ENCODE data around the gene PIERCE2.
"Not testable (repeated sequence)": the region's sequence is repeated elsewhere in the genome, so short reads cannot be mapped to it uniquely, and the experiment has no call there.

Gene PIERCE2, protein sequence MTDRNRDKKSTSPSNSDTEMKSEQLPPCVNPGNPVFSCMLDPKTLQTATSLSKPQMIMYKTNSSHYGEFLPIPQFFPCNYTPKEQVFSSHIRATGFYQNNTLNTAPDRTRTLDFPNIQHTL

DNA sequence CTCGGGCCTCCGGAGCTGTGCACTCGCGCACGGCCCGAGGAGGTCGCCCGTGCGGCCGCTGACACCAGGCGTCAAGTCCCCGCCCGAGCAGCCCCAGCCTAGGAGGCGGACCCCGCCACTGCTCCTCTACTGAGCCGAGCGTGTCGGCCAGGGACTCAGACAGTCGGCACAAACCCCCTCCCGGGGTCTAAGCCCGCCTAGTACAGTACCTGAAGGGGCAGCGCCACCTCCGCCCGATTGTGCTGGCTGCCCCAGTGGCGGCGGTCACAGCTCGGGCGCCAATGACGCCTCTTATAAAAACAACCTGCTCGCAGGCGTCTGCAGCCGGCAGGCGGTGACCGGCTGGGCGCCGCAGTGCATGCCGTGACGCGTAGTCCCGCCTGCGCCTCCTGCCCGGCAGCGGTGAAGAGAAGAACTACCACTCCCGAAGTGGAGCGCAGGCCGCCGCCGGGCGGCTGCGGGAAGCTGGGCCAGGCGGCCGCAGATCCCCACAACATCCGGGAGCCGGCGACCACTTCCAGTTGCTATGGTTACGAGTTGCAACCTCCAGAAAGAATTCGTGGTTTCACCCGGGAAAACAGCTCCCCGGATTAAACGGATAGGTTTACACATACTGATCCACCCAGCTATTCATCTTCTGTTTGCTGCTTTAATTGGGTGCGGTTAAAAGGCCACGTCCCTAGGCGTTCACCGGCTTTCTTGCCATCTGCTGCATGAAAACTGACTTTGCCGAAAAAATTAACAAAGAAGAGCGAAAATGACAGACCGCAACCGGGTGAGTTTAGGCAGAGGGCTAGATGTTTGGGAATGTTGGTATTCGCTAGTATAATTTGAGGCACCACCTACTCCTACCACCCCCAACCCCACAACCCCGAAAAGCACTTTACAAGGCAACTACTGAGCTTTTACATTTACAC, at the start of gene PIERCE2, which contains the start of gene CCPG1:
PIERCE2 (plus strand) TSS at position 484 of the 917 bp plus-strand sequence; CDS start at position 758, 274 bp downstream.
CCPG1 (minus strand) TSS at position 348 of the 917 bp plus-strand sequence. CDS start 18,935 bp downstream, outside the sequence.
- DNase-seq (ENCODE audit: extremely low spot score, insufficient read length, low read depth), result peak; percentile 81
- FAIRE-seq, result peak; percentile 88

DNA sequence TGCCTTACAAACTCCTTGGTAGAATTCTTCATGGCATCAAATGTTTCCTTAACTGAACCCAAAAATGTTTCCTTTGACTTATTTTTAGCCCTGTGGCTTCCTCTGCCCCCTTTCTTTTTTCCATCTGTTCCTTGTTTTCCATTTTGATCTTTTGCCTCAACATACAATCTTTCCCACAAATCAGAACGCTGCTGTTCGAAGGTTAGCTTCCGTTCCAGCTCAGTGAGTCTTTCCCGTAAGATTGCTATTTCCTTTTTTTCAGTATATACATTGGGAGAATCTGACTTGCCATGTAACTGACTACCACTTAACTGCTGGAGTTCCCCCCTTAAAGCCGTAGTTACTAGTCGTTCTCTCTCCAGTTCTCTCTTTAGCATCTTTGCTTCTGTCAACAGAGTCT, 48.0 kb upstream of the PIERCE2 start:
- FAIRE-seq (no peak), DNase-seq (ENCODE audit: extremely low spot score, insufficient read length, low read depth) (no peak)

DNA sequence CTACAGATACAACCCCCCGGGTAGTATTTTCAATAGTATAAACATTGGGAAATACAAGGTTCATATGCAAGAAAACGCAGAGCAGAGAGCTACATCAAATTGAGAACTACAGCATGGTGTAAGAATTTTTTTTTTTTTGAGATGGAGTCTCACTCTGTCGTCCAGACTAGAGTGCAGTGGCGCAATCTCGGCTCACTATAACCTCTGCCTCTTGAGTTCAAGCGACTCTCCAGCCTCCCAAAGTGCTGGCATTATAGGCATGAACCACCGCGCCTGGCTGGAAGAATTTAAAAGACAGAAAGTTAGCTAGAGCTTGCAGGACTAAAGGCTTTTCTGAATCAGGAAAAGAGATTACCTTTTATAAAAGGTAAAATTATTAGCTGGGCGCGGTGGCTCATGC, 47.2 kb upstream of the PIERCE2 start:
- no peak for DNase-seq (ENCODE audit: extremely low spot score, insufficient read length, low read depth)
- no peak for FAIRE-seq

DNA sequence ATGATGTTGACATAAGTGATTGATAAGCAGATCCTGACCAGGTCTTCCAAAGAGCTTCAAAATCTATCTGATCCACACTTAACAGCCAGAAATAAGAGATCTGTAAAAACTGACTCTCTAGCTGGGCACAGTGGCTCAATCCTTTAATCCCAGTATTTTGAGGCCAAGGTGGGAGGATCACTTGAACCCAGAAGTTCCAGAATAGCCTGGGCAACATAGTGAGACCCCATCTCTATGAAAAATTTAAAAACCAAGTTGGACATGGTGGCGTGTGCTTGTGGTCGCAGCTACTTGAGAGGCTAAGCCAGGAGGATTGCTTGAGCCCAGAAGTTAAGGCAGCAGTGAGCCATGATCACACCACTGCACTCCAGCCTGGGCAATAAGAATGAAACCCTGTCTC, 45.7 kb upstream of the PIERCE2 start:
- no peak for FAIRE-seq

DNA sequence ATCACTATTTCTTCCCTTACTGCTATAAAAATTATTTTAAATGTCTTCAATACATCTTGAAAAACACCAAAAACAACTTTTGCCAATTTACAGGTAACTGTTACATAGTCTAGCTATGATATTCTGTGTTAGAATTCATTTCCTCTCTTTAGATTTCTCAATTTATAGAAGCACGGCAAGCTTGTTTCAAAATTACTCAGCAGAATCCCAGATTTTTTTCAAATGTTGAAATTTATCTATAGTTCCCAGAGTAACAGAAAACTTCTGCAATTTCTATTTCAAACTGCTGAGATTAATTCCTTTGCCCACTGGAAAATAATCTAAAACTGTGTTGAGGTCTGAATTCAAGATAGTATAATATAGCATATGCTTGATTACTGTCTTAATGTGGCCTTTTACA, 41.3 kb upstream of the PIERCE2 start:
- FAIRE-seq, result no peak

More for the DNA sequence above, 45.7 kb upstream of the PIERCE2 start:
- DNase-seq (ENCODE audit: extremely low spot score, insufficient read length, low read depth), result no peak

DNA sequence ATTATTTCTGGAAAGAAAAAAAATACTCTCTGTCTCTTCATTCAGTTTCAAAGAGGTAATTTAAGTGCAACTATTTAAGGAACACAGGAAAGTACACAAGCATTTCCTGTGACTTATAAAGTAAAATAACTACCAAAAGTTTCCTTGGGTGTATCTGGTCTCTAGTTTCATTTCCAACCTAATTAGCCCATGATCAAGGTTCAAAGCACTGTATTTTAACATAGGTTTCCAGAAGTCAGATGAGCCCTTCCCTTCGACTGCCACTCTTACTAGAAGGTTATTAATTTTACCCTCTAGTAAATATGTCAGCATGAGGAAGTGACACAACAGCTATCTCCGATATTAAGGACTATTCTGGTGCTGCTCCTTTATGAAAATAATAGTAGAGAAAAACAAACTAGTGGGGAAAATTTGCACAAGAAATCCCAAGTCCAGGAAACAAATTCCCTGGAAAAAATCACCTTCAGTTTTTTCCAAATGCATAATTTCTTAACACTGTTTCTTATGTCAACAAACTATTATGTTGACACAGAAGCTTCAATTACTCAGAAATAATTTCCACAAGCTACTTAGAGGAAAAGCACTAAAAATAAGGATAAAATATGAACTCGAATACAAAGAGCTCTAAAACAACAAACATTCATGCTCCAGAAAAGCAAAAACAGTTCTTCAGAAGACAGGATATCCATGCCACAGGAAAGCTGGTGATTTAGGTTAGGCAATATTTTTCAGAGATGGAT, 35.4 kb upstream of the PIERCE2 start:
- no peak for DNase-seq (ENCODE audit: extremely low spot score, insufficient read length, low read depth)
- FAIRE-seq, result peak; percentile 59

More for the DNA sequence above, 41.3 kb upstream of the PIERCE2 start:
- no peak for DNase-seq (ENCODE audit: extremely low spot score, insufficient read length, low read depth)

DNA sequence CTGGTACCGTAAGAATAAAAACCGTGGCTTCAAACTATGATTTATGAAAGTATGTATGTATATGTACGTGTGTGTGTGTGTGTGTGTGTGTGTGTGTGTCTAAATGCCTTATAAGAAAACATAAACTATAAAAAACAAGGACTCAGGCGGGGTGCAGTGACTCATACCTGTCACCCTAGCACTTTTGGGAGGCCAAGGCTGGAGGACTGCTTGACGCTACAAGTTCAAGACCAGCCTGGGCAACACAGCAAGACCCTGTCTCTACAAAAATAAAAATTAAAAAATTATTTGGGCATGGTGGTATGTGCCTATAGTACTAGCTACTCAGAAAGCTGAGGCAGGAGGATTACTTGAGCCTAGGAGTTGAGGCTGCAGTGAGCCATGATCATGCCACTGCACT, 29.2 kb upstream of the PIERCE2 start:
- DNase-seq (ENCODE audit: extremely low spot score, insufficient read length, low read depth), result no peak
- no peak for FAIRE-seq

DNA sequence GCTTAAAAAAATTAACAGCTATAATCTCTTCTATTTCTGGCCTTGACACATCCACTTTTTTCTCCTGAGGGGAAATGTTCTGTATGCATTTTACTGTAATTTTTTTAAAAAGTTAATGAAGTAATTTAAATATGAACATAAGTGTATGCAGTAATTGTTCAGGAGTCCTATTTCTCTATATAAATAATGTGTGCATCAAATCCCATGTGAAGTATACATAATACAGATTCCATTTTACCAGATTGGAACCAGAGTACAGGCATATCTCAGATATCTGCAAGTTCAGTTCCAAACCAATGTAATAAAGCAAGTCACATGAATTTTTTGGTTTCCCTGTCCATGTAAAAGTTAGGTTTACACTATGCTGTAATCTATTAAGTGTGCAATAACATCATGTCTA, 26.7 kb upstream of the PIERCE2 start:
- DNase-seq (ENCODE audit: extremely low spot score, insufficient read length, low read depth), result no peak
- FAIRE-seq, result no peak

DNA sequence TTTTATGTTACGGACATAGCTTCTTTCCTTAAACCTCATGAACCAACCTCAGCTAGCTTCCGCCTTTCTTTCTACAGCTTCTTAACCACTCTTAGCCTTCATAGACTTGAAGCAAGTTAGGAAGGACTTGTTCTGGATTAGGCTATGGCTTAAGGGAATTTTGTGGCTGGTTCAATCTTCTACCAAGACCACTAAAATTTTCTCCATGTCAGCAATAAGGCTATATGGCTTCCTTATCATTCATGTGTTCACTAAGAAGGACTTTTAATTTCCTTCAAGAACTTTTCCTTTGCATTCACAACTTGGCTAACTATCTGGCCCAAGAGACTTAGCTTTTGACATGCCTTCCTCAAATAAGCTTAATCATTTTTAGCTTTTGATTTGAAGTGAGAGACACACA, 24.6 kb upstream of the PIERCE2 start:
- FAIRE-seq, result no peak
- no peak for DNase-seq (ENCODE audit: extremely low spot score, insufficient read length, low read depth)

DNA sequence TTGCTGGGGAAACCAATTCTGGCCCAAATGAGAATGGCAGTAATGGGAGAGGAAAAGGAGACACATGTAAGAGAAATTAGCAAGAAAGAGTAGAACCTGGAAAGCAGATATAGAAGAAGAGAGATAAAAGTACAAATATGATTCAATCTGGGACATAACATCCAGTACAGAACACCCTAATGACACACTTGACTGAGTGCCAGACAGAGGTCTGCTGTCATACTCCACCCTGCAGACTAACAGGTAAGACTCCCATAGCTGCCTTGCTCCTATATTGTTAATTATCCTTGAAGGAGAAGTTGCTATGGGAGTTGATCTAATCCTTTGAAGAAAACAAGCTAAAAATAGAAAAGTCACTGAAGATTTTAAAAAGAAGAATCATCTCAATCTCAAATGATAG, 21.3 kb upstream of the PIERCE2 start:
- no peak for DNase-seq (ENCODE audit: extremely low spot score, insufficient read length, low read depth)
- FAIRE-seq, result no peak

DNA sequence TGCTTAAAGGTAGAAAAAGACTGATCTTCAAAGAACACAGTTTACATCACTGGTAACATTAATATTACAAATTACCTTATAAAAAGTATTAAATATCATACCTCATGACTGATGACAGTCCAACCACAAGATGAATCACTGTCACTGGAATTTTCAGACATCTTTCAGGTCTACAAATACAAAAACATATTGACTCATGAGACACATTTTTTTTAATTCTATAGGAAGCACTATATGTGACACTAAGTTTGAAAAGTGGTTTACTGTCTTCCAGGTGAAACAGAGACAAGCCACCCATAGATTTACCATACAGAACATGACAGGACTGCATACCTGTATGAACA, 19.1 kb upstream of the PIERCE2 start:
- no peak for FAIRE-seq
- DNase-seq (ENCODE audit: extremely low spot score, insufficient read length, low read depth), result no peak

DNA sequence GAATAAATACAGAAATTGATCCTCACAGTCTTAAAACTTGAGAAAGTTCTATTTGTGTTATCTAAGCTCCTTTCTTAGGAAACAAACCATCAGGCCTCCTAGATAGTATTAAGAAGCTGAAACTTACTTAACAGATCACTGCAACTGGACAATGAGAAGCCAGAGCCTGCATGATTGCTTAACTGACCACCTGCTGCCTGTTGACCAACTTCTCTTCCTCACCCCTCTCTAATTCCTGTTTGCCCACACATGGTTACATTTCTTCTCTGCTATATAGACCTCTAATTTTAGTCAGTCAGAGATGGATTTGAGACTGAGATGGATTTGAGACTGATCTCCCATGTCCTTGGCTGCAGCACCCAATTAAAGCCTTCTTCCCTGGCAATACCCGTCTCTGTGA, 13.6 kb upstream of the PIERCE2 start:
- DNase-seq (ENCODE audit: extremely low spot score, insufficient read length, low read depth) (no peak), FAIRE-seq (no peak)

DNA sequence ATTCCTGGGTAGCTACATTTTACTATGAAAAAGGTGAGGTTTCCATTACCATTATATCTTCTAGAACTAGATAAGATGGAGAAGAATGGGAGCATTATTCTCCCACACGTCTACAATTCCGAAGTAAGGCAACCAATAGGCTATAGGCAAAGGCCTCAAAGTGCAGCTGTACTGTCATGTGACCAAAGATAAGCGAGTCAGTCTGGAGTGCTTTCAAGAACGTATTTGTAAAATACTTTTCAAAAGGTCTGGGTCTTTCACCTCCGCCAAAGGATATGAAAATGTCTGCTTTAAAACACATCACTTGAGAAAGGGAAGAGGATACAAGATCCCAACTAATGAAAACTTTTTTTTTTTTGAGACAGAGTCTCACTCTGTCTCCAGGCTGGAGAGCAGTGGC, 10.1 kb upstream of the PIERCE2 start:
- FAIRE-seq (no peak), DNase-seq (ENCODE audit: extremely low spot score, insufficient read length, low read depth) (no peak)

DNA sequence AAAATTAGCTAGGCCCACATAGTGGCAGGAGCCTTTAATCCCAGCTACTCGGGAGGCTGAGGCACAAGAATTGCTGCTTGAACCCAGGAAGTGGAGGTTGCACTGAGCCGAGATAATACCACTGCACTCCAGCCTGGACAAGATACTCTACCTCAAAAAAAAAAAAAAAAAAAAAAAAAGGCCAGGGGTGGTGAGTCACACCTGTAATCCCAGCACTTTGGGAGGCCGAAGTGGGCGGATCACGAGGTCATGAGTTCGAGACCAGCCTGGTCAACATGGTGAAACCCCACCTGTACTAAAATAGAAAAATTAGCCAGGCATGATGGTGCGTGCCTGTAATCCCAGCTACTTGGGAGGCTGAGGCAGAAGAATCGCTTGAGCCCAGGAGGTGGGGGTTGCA, 8.2 kb upstream of the PIERCE2 start:
- not testable (repeated sequence) for DNase-seq (ENCODE audit: extremely low spot score, insufficient read length, low read depth); FAIRE-seq

DNA sequence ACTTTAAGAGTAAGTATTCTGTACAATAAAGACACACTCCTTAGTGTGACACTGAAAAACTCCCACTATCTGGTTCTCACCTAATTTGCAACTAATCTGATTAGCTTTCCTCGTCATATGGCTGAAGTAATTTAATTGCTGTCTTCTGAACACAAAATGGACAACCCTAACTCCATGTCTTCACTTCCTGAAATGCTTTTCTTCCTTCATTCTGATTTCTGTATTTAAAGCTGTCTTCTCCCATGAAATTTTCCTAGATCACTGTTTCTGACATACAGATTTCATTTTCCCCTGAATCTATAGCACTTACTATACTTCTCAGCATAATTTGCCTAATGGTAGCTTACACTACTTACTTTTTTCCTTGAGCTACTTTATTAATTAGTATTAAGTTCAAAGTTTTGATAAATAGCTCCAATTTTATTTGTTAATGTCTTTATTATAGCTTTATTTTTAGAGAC, 6.5 kb upstream of the PIERCE2 start:
- no peak for DNase-seq (ENCODE audit: extremely low spot score, insufficient read length, low read depth)
- FAIRE-seq, result no peak

DNA sequence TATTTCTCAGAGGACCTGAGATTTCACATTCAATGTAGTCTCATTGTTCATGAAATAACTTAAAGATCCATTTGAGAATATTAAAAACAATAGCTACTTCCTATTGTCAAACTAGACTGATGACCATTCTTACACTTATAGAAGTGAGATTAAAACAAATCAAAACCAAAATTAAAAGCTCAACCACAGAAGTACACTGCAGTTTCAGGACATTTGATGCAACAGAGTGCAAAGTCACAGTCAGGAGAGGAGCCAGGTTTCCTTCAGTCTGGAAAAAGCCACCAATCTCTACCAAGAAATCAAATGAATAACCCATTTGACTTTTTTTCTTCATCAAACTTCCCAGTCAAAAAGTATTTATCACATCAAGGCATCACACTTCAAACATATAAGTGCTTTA, 5.6 kb upstream of the PIERCE2 start:
- DNase-seq (ENCODE audit: extremely low spot score, insufficient read length, low read depth), result no peak
- peak; percentile 72 for FAIRE-seq

DNA sequence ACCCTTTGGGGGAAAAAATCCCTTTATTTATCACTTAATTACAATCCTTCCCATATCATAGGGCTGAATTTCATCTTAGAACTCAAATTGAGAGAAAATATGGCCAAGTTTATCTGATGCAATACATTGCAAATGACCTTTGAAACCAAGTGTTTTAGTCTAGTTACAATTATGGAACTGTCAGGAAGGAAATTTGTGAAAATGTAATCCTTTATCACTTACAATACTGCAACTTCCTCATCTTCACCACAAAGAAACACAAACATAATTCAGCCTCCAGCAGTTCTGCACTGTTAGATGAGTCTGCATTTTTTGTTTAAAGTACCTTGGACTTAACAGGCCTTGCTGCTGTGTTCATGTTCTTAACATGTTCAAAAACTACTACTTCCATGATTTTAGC, 4.8 kb upstream of the PIERCE2 start:
- DNase-seq (ENCODE audit: extremely low spot score, insufficient read length, low read depth), result no peak
- FAIRE-seq, result peak; percentile 72

DNA sequence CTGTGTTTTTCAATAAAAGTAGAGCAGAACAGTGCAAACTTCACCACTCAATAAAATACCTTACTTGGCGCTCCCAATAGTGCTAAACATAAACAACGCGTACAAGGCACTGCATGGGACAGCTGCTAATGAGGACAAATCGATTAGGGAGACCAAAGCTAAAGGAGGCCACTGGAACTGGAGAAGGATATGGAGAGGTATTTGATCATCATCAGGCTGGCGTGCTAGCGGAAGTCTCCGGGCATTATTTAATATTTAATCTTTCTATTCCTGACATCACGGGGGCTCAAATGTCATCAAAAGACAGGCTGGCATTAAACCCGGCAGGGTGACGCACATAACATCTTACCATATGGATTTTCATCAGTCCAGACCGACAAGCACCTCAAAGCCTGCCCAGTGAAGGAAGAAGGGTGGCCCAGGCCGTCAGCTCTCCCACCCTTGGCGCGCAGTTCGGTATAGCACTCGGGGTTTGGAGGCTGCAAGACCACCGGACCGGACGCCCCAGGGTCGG, 740 bp upstream of the PIERCE2 start:
- no peak for DNase-seq (ENCODE audit: extremely low spot score, insufficient read length, low read depth)
- peak; percentile 51 for FAIRE-seq

DNA sequence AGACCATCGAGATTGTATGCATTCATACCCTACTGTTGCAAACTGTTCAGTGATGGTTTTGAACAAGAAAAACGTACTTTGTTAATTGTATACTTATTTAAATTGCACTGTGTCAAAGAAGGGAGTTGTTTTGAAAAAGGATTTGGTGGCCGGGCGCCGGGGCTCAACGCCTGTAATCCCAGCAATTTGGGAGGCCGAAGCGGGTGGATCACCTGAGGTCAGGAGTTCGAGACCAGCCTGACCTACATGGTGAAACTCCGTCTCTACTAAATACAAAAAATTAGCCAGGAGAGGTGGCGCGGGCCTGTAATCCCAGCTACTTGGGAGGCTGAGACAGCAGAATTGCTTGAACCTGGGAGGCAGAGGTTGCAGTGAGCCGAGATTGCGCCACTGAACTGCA, 681 bp downstream of the PIERCE2 start:
- not testable (repeated sequence) for DNase-seq (ENCODE audit: extremely low spot score, insufficient read length, low read depth); FAIRE-seq

DNA sequence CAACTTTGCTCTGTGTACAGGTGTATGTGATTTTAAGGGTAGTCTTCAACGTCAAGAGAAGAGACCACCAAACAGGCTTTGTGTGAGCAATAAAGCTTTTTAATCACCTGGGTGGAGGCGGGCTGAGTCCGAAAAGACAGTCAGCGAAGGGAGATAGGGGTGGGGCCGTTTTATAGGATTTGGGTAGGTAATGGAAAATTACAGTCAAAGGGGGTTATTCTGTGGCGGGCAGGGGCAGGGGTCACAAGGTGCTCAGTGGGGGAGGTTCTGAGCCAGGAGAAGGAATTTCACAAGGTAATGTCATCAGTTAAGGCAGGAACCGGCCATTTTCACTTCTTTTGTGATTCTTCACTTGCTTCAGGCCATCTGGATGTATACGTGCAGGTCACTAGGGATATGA, 9.4 kb downstream of the PIERCE2 start:
- FAIRE-seq, result not testable (repeated sequence)

More for the DNA sequence above, 9.4 kb downstream of the PIERCE2 start:
- DNase-seq (ENCODE audit: extremely low spot score, insufficient read length, low read depth), result not testable (repeated sequence)

Data from GM18507 (cell line).